Motor neuron (in vitro differentiated cells): ENCODE data around the gene DICER1. TPM values are rescaled to one million over a fixed set of nuclear protein-coding genes. Genes with fewer than 3 reads are reported as not detected.

Experiments
- ATAC-seq, 8 experiments: fragments of 200-7000 bp; cut with Tn5 transposase; replicated peaks in 6 of 8; 2 replicates each; pipeline ENCODE4 v1.8.0; 2021; ENCODE audit warnings: mild to moderate bottlenecking in 8 of 8, moderate library complexity in 8 of 8
- H3K27ac ChIP-seq, 2 donors: fragments of 250-450 bp; sonication (Bioruptor Pico); 2 replicates each; pipeline ENCODE4 v1.9.0; 2021; ENCODE audit warnings: antibody characterized with exemption in 2 of 2, mild to moderate bottlenecking in 2 of 2, moderate library complexity in 1 of 2
- H3K4me1 ChIP-seq, 2 donors: fragments of 250-450 bp; sonication (Bioruptor Pico); replicated peaks in 1 of 2; 2 replicates each; pipeline ENCODE4 v1.6.1; 2021; ENCODE audit warnings: antibody characterized with exemption in 2 of 2, mild to moderate bottlenecking in 2 of 2, moderate library complexity in 1 of 2
- H3K4me3 ChIP-seq, 5 donors: fragments of 250-450 bp; sonication (Bioruptor Pico); 2 replicates each; pipeline ENCODE4 v1.9.0; 2021; ENCODE audit warnings: antibody characterized with exemption in 5 of 5, mild to moderate bottlenecking in 5 of 5, moderate library complexity in 4 of 5
- WGBS, 10 experiments: fragments of 450-650 bp; shearing (Covaris generic); methylation state at CpG; one replicate each; pipeline ENCODE4 v1.0.0; 2022; 5-methylcytosine and 5-hydroxymethylcytosine counted together
- in situ Hi-C, 9 experiments: fragments of 400-800 bp; cut with MboI; loops; one replicate each; pipeline ENCODE4 v1.15.0; 2021; ENCODE audit warnings: low sequenced_read_pairs in 9 of 9, low pct_unique_long_range_greater_than_20kb in 2 of 9; ENCODE audit not compliant: unreplicated experiment in 9 of 9
- total RNA-seq, 8 experiments: library from RNA; unstranded; fragments of 300-600 nt; gene quantifications; 2 replicates each; pipeline versions ENCODE4 v1.2.3 to v1.2.4, GENCODE V29; 2022

DICER1 gene
- total RNA-seq, 8 experiments from 2014 or later = 20.6 to 70.1 (median 51.4) TPM

DNA sequence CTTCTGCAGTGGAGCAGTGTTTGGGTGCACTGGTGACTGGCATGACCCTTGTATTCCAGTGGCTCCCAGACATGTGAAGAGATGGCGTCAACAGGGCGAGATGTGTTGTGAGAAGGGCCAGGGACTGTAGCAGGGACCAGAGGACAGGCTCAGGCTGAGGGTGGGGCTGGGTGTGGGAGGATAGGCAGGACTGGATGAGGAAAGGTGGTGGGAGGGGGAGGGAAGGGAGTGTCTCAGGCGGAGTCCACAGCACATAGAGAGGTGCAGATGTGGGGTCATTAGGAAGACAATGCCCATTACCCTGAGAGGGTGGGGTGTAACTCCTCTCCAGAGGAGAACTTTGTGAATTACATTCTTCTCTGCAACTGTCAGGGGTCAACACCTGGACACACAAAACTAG is 78.5 kb downstream of the DICER1 start:
- H3K27ac ChIP-seq = no peak overlapping the region
- no peak overlapping the region for H3K4me3 ChIP-seq
- peak in 5 of 8 experiments; percentile 15 to 70 (median 43) for ATAC-seq
- in situ Hi-C loops = loop anchor here in 4 of 9 experiments (25.0 kb wide), 1 partner anchor 392 kb away; no protein-coding TSS in a partner anchor
- 80% methylated on average over 1 of the region's 3 CpGs; no CpG with 5 or more reads in 9 of the 10 experiments for WGBS, 10 experiments
- H3K4me1 ChIP-seq = no peaks in the 10 kb centered on the region

DNA sequence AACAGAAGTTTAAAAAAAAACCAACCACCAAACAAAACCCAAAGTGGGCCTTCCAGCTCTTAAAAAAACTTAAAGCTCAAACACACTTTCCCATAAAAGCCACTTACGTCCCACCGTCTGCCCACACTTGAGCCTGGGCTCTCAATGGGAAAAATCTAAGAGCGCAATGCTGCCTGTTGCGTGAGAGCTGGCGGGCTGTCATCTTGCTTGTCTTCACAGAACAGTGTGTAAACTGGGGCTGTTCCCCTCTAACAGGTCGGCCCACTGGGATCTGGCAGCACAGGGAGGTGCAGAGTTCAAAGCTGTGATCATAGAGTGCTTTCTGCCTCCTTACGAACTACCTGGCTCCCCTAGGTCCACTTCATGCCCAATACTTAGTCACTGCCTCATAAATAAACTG is 80.0 kb downstream of the DICER1 start:
- 69 to 100% (median 94%) methylated on average over 1 to 5 of the region's 7 CpGs; no CpG with 5 or more reads in 3 of the 10 experiments for WGBS, 10 experiments
- Histone ChIP-seq H3K27ac (no peak overlapping the region), H3K4me3 (no peak overlapping the region), H3K4me1 (peaks cover 1 to 2% of the 10 kb centered on the region in 2 donors)
- in situ Hi-C loops = loop anchor here in 4 of 9 experiments (25.0 kb wide), 1 partner anchor 390 kb away; no protein-coding TSS in a partner anchor
- ATAC-seq = no peak

DNA sequence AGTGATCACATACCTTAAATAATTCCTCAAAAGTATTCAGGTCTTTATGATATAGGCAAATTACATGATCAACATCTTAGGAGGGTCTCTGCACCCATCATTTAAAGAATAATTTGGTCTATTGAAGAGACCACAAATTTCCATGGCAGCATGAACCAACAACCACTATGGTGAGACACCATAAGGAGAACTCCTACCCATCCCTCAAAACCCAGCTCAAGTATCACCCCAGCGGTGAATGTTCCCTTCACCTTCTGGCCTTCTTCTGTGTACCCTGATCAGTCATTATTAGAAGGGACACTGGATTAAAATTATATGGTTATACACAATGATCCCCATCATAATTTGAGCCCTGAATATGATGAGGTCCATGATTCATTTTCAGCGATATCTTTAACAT is 81.5 kb downstream of the DICER1 start:
- Histone ChIP-seq H3K27ac (no peak overlapping the region), H3K4me1 (peaks cover 16% of the 10 kb centered on the region in 2 donors), H3K4me3 (no peak overlapping the region)
- ATAC-seq = no peak
- WGBS, 10 experiments = 67 to 100% (median 100%) methylated on average over 1 to 2 of the region's 2 CpGs; no CpG with 5 or more reads in 3 of the 10 experiments
- in situ Hi-C loops = loop anchor here in 4 of 9 experiments (25.0 kb wide), 1 partner anchor 388 kb away; no protein-coding TSS in a partner anchor

DNA sequence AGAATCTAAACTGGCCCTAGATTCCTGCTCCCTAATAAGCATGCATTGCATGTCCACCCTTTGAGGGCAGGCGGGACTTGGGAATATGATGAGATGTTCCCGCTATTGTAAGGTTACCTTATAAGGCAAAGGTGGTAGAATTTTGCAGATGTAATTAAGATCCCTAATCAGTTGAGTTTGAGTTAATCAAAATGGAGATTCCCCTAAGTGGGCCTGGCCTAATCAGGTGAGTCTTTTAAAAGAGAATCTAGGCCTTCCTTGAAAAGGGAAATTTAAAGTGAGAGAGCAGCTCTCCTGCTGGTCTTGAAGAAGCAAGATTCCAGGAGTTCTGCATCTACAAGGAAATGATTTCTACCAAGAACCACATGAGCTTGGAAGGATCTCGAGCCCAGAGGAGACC is 83.4 kb downstream of the DICER1 start:
- peaks cover 16% of the 10 kb centered on the region in 2 donors for H3K4me1 ChIP-seq
- WGBS, 10 experiments = 63 to 100% (median 88%) methylated on average over 1 to 3 of the region's 3 CpGs; no CpG with 5 or more reads in 1 of the 10 experiments
- no peak for ATAC-seq
- no peak overlapping the region for H3K27ac ChIP-seq
- in situ Hi-C loops = no loop called here
- no peak overlapping the region for H3K4me3 ChIP-seq

DNA sequence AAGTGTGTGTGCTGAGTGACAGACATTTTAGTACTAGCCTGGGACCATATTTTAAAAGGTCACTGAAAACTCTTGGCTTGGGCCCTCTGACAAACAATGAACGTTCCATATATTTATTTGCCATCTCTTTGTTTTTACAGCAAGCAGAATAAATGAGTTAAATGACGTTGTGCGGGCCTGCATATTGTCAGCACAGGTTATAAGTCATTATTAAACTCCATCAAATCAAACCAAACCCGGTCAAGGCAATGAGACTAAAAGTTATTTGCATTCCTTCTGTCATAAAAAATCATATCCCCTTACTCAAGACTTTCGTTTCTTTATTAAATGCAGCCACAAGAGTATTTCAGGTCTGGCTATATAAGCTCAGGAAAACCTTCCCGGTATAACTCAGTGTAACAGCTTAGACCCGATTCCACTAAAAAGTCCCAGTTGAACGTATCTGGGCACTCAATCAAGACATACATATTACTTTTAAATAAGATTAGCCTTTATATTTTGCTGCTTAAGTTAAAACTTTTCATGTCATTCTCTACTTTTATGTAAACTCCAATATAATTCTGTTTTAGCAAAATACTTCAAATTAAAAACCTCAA is 84.9 kb downstream of the DICER1 start:
- 20 to 92% (median 66%) methylated on average over 1 to 8 of the region's 8 CpGs for WGBS, 10 experiments

DNA sequence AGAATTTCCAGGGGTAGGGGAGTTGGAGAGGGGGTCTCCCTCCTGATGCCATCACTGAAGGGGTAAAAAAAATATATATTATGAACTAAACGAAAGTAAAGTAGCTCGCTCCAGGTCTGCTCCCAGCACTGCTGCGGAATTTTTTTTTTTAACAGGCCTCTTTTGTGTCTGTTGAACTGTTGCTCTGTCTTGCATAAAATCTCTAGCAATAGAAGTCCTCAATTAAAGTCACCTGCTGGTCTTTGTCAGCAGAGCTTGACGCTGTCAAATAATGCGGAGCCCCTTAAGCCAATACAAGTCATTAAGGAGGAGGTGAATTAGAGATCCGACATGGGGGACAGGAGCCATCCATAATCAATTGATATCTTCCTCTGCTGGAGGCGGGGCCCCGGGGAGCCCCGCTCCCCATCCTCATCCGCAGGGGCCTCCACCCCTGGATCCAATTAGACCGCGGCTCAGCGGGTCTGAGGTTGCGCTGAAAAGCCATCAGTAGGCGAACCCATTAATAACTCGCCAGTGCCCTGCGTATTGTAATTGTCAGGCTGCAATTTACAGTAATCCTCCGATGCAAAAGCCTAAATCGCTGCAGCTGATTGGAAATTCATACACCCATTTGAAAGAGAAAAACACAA is 85.6 kb downstream of the DICER1 start:
- H3K4me3 ChIP-seq = peak overlapping the region in 1 of 5 donors; percentile 19
- in situ Hi-C loops = no loop called here
- 0 to 80% (median 37%) methylated on average over 2 to 16 of the region's 19 CpGs; no CpG with 5 or more reads in 2 of the 10 experiments for WGBS, 10 experiments

More for the DNA sequence above, 84.9 kb downstream of the DICER1 start:
- Histone ChIP-seq H3K27ac (no peak overlapping the region), H3K4me1 (peaks cover 16 to 24% of the 10 kb centered on the region in 2 donors), H3K4me3 (no peak overlapping the region)
- ATAC-seq = no peak
- in situ Hi-C loops = no loop called here

DNA sequence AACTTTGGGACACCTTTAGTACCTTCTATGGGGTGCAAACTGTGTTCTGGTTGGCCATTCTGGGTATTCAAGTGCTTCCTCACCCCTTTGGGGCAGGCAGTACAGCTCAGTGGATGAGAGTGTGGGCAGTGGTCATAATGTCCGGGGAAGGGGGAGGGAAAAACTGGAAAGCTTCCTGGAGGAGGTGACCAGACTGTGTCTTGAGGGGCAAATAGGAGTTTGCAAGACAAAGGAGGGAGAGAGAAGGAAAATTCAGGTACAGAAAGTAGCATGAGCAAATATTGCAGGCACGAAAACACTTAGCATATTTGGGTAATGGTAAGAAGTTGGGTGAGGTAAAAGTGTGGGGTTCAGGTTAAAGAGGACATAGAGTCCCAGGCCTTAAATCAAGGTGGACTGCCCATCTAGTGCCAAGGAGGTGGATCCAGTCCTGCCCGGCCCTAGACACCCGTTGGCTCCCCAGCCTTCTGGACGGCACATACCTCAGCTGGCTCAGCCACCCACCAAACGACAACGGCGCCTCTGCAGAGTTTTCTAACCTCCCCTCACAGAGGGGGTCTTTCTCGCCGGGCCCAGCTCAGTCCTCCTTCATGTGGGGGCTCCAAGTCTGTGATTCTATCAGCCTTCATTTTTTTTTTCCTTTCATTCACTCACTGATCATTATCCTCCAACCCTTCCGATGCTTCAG is 86.4 kb downstream of the DICER1 start:
- 29 to 100% (median 74%) methylated on average over 1 to 6 of the region's 11 CpGs; no CpG with 5 or more reads in 2 of the 10 experiments for WGBS, 10 experiments
- Histone ChIP-seq H3K27ac (no peak overlapping the region), H3K4me1 (peaks cover 16 to 24% of the 10 kb centered on the region in 2 donors), H3K4me3 (no peak overlapping the region)
- in situ Hi-C loops = no loop called here
- no peak for ATAC-seq

More for the DNA sequence above, 85.6 kb downstream of the DICER1 start:
- ATAC-seq = peak in 5 of 8 experiments; percentile 57 to 86 (median 82)
- Histone ChIP-seq H3K4me1 (peaks cover 16 to 24% of the 10 kb centered on the region in 2 donors), H3K27ac (no peak overlapping the region)

DNA sequence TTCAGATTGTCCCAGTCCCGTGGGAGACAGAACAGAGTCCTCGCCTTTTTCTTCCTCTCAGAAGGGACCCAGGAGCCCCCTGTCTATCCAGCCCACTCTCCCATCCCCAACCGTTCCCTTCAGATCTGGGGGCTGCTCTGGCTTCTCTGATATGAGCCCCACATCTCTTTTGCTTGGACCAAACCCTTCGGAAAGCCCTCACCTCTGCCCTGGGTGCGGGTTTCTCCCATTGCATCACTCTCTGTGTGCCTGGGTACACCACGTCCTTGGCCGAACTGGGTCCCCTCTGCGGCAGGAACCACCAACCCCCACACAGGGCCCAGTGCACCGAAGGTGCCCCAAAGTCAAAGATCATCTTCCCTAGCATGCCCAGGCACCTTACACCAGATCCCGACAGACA is 87.8 kb downstream of the DICER1 start:
- Histone ChIP-seq H3K4me3 (no peak overlapping the region), H3K4me1 (peaks cover 16 to 24% of the 10 kb centered on the region in 2 donors), H3K27ac (no peak overlapping the region)
- 20 to 100% (median 76%) methylated on average over 1 to 8 of the region's 10 CpGs; no CpG with 5 or more reads in 2 of the 10 experiments for WGBS, 10 experiments
- ATAC-seq = no peak
- in situ Hi-C loops = no loop called here

DNA sequence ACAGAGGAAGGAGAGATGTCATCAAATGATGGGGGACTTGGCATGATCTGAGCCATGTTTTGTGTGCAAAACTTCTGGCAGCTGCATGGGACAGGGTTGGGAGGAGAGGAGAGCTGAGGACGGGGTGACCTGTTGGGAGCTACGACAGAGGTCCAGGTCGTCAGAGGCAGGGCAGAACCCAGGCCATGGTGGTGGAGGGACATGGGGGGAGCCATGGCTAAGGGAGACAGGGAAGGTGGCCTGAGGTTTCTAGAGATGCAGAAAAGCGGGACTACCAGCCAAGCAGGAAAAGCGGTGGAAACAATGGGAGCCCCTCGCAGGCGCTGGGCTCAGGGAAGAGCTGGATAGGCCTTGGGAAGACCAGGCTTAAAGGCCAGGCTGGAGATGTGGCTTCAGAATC is 88.3 kb downstream of the DICER1 start:
- in situ Hi-C loops = no loop called here
- Histone ChIP-seq H3K27ac (no peak overlapping the region), H3K4me3 (no peak overlapping the region), H3K4me1 (peaks cover 16 to 24% of the 10 kb centered on the region in 2 donors)
- ATAC-seq = no peak
- WGBS, 10 experiments = 0 to 100% (median 80%) methylated on average over 1 to 6 of the region's 7 CpGs; no CpG with 5 or more reads in 3 of the 10 experiments

DNA sequence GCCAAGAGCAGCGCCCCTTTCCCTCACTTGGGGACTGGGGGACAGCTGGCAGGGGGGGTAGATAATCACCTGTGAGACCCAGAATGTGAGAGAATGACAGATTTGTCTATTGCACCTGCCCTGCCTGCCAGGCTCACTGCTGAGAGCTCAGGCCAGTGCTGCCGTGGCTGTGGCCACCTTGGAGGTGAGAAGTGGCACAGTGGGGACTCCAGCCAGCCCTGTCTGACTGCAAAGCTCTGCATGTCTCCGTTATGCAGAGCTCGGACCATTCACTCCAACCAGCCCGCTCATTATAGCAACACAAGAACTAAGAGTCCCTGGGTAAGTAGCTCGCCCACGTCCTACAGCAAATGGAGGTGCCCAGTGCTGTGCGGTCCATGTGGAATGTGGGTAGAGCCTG is 88.8 kb downstream of the DICER1 start:
- in situ Hi-C loops = no loop called here
- Histone ChIP-seq H3K27ac (no peak overlapping the region), H3K4me1 (peaks cover 16 to 24% of the 10 kb centered on the region in 2 donors), H3K4me3 (no peak overlapping the region)
- no peak for ATAC-seq
- WGBS, 10 experiments = 0 to 100% (median 75%) methylated on average over 1 to 5 of the region's 8 CpGs; no CpG with 5 or more reads in 4 of the 10 experiments

DNA sequence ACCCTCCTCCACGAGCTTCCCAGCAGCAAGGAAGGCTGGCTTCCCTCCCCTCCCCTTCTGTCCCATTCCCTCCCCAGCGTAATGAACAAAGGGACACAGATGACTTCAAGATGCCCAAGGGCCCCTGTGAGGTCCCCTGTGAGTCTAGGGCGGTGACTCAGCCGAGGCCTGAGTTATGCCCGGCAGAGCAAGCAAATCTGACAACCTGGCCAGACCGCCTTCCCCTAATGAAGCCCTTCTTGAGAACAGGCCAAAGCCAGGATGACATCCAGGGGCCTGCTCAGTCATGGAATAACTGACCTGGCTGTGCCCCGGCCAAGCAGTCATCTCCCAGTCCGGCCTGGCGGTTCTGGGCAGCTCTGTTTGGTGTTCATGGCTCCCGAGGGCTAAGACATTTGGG is 89.2 kb downstream of the DICER1 start:
- WGBS, 10 experiments = 0 to 69% (median 56%) methylated on average over 1 to 9 of the region's 10 CpGs; no CpG with 5 or more reads in 6 of the 10 experiments
- in situ Hi-C loops = no loop called here
- H3K27ac ChIP-seq = no peak overlapping the region
- ATAC-seq = peak in 5 of 8 experiments; percentile 59 to 81 (median 70)
- H3K4me3 ChIP-seq = no peak overlapping the region
- peaks cover 16 to 24% of the 10 kb centered on the region in 2 donors for H3K4me1 ChIP-seq

DNA sequence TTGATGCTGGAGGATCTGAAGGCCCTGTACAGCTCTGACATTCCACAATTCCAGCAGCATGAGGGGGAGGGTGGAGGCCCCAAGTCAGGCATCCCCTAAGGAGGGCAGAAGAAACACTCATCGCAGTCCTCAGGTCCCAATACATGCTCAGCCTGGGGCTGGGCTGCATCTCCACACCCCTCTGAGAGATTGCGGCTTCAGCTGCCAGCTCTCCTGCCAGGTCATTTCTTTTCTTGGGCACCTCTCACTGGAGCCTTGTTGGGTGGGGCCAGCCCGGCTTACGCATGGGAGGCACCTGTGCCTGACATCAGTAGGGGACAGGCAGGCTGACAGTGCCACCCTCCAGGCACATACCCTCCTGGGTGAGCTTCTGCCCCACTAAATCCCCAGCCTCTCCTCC is 89.8 kb downstream of the DICER1 start:
- WGBS, 10 experiments = 80 to 95% (median 80%) methylated on average over 1 to 3 of the region's 4 CpGs; no CpG with 5 or more reads in 7 of the 10 experiments
- no peak for ATAC-seq
- Histone ChIP-seq H3K27ac (no peak overlapping the region), H3K4me3 (no peak overlapping the region), H3K4me1 (peaks cover 16 to 24% of the 10 kb centered on the region in 2 donors)
- in situ Hi-C loops = no loop called here
